Stomach (tissue), 4 donors: ENCODE results near the gene MLST8.

Experiments
- EP300 ChIP-seq: sonication (generic); formaldehyde crosslinking; IDR thresholded peaks from one replicate; pipeline ENCODE4 v1.6.1; 2017; ENCODE audit warnings: antibody characterized with exemption
- POLR2A ChIP-seq, 4 donors: fragments of 450-650 bp; IDR thresholded peaks; one replicate each; pipeline ENCODE4 v1.6.1; 2016; ENCODE audit warnings: antibody characterized with exemption in 4 of 4, control low read depth in 2 of 4, mild to moderate bottlenecking in 1 of 4, moderate library complexity in 1 of 4
- POLR2AphosphoS5 ChIP-seq, 3 donors: sonication (generic); formaldehyde crosslinking; IDR thresholded peaks; one replicate each; pipeline ENCODE4 v1.6.1; 2016; ENCODE audit warnings: antibody characterized with exemption in 3 of 3
- TF ChIP-seq, protein P1 (sequence below), 7 experiments: fragments of 450-650 bp in 4 of 7; fragments of 200-600 bp in 3 of 7; sonication (generic) in 3 of 7; IDR thresholded peaks; one replicate each; pipeline ENCODE4 v1.5.1; 2016 to 2019; ENCODE audit warnings: antibody characterized with exemption in 7 of 7, control low read depth in 2 of 7, mild to moderate bottlenecking in 1 of 7

DNA sequence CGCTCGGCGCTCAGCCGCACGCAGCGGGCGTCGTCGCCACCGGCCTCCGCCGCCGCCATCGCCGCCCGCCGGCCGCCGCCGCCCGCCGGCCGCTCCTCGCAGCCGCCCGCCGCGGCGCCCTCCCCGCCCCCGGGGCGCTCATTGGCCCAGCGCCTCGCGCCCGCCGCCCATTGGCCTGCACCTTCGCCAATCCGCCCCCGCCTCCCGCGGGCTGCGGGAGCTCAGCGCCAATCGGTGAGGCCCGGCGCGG lies 9.4 kb downstream of the MLST8 start, which contains the start of gene PGP:
- TF ChIP-seq, protein P1, sequence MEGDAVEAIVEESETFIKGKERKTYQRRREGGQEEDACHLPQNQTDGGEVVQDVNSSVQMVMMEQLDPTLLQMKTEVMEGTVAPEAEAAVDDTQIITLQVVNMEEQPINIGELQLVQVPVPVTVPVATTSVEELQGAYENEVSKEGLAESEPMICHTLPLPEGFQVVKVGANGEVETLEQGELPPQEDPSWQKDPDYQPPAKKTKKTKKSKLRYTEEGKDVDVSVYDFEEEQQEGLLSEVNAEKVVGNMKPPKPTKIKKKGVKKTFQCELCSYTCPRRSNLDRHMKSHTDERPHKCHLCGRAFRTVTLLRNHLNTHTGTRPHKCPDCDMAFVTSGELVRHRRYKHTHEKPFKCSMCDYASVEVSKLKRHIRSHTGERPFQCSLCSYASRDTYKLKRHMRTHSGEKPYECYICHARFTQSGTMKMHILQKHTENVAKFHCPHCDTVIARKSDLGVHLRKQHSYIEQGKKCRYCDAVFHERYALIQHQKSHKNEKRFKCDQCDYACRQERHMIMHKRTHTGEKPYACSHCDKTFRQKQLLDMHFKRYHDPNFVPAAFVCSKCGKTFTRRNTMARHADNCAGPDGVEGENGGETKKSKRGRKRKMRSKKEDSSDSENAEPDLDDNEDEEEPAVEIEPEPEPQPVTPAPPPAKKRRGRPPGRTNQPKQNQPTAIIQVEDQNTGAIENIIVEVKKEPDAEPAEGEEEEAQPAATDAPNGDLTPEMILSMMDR (IDR thresholded peaks at IDR 0.05) = no peak
- TF ChIP-seq EP300 = no peak
- no peak for TF ChIP-seq POLR2A (IDR thresholded peaks at IDR 0.05)
- TF ChIP-seq POLR2AphosphoS5 (IDR thresholded peaks at IDR 0.05) = no peak
